HG02884 (cell line): ENCODE results near the gene GARIN3.
"Not testable (repeated sequence)": the region's sequence is repeated elsewhere in the genome, so short reads cannot be mapped to it uniquely, and the experiment has no call there.

Experiments
- ATAC-seq: cut with Tn5 transposase; IDR thresholded peaks from one replicate; pipeline ENCODE4 v1.9.1; 2021; ENCODE audit warnings: mild to moderate bottlenecking, moderate library complexity; ENCODE audit not compliant: unreplicated experiment

GARIN3 gene

DNA sequence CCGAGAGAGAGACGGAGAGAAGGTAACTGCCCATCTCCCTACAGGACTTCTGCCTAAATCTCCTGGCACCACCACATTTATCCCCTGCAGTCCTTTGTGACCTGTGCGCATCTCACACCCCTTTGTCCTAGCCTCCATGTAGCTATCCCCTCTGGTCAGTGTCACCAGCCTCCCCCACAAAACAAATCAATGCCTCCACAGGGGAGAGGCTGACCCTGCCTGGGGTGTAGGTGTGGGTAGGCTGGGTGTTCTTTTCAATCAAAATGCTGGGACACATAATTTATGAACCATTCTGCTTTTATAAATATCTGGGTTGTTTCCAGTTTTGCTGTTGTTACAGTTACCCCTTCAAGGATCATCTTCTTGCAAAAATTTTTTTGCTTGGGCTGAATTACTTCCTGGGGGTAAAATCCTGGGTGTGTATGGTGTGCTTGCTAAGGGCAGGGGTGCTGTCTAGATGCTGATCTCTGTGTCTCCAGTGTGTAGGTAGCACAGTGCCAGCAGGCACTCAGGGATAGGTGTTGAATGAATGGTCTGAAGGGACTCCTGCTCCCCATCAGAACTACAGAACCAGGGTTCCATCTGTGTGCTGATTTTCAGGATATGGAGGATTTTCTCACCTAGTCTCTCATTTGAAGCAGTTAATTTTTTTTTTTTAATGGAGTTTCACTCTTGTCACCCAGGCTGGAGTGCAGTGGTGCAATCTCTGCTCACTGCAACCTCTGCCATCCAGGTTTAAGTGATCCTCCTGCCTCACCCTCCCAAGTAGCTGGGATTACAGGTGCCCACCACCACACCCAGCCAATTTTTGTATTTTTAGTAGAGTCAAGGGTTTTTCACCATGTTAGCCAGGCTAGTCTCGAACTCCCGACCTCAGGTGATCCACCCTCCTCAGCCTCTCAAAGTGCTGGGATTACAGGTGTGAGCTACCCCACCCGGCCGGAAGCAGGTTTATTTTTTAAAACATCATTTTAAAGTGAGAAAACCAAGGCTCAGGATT lies at the start of gene GARIN3:
TSS of gene GARIN3 (minus strand) at position 51 of the 1,000 bp plus-strand sequence. CDS start 96 bp downstream, outside the sequence.
- ATAC-seq, result no peak

DNA sequence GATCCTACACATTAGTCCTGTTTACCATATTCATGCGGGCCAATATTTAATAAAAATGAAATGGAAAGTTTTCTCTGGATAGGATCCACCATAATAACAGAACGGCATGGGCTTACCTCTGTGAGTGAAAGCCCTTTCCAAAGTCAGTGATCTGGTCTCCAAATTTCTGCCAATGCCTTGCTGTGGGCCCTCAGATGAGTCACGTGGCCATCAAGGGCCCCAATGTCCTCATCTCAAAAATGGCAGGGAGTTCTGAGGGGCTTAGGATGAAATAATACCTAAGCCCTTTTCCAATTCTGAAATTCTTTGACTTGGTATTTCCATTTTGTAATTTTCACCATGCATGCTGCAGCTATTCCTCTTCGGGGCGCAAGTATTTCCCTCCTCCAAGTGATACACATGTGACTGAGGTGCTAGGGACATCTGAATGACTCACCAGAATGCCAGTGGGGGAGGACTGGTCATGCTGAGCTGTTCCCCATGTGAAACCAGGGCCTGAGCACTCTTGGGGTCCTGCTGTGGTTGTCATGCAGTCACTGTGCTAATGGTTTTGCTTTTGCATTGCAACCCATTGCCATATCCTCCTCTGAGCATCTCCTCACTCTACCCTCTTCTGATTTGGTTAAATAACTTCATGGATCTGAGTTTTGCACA lies 49.6 kb upstream of the GARIN3 start:
- ATAC-seq, result no peak

DNA sequence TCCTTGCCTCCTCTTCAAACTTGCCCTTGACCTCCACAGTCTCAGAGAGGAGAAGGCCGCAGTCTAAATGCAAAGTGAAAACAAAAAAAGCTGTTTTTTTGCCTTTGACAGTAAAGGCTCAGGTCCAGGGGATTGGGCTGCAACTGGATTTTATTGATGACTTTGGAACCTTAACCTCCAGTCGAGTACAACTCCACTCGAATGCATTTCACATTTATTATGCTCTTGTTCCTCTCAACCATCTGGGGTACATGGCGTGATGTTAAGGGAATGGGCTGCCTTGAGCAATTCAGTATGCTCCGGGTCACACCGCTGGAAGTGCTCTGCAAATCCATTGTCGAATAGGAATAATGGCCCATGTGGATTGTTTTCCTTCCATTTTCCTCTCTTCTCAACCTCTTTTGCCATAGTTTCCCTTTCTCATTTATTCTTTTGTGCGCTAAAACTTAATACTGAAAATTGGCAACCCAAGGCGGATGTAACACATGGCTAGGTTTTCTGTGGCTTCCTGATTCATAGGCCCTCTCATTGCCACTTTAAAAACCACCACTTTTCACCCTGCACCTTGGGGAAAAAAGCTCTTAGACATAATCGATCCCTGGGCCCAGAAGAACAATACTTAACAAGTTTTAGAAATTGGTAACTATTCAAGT lies 48.9 kb upstream of the GARIN3 start:
- no peak for ATAC-seq

DNA sequence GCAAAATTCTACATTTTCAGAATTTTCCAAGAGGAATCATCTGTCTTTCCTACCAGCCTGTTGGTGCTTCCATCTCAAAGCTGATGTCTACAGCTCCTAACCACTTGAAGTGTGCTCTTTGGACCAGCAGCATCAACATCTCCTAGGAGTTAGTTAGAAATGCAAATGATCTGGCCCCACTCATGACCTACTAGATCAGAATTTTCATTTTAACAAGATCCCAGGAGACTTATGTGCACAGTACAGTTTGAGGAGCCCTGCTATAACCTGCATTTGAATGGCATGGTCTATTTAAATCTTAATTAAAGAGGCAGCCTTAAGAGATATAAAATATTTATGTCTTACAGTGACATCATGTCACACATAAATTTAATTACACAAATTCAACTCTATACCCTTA lies 48.4 kb upstream of the GARIN3 start:
- no peak for ATAC-seq

DNA sequence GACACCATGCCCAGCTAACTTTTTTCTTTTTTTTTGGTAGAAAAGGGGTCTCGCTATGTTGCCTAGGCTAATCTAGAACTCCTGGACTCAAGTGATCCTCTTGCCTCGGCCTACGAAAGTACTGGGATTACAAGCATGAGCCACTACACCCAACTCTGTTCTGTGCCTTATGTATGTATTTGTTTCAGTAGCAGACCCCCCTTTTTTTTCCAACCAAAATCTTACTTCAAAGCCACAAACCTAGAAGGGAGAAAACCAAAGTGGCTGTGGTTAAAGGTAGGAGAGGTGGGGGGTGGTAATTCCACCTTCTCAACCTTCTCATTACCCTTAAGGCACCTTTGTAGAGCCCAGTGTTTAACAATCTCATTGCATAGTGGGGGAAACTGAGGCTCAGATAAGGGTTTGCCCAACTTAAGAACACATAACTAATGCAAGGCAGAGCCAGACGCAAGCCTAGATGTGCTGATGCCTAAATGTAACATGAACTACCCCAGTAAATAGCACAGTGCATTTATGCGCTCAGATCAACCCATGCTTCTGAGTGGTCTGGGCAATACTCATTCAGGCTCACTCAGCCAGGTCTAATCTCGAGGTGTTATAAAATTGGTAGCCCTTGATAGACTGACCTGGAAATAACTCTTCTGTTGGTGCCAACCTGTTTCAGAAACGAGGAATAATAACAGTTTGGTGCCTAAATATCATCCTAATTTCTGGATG lies 47.6 kb upstream of the GARIN3 start:
- ATAC-seq, result no peak

DNA sequence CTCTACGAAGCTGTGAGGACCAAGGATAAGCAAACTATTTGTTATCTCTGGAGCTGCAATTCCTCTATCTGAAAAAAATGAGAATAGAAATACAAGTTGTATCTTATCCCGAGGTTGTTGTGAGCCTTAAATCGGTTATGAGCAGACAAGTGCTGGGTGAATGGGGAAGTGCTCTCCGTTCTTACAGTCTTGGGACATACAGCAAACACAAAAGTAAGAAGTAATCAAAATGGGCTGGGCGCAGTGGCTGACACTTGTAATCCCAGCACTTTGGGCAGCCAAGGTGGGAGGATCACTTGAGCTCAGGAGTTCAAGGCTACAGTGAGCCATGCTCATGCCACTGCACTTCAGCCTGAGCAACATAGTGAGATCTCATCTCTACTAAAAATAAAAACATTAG lies 46.2 kb upstream of the GARIN3 start:
- no peak for ATAC-seq

DNA sequence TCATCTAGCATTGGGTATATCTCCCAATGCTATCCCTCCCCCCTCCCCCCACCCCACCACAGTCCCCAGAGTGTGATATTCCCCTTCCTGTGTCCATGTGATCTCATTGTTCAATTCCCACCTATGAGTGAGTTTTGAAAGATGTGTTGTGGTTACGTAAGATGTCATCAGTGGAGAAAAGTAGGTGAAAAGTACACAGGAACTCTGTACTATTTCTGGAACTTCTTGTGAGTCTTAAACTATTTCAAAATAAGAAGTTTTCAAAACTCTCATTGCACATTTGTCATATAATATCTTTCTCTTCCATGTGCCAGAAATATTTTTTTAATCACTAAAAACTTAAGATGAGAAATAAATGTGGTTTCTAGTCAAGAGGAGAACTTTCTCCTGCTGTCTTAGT lies 44.6 kb upstream of the GARIN3 start:
- ATAC-seq, result not testable (repeated sequence)

DNA sequence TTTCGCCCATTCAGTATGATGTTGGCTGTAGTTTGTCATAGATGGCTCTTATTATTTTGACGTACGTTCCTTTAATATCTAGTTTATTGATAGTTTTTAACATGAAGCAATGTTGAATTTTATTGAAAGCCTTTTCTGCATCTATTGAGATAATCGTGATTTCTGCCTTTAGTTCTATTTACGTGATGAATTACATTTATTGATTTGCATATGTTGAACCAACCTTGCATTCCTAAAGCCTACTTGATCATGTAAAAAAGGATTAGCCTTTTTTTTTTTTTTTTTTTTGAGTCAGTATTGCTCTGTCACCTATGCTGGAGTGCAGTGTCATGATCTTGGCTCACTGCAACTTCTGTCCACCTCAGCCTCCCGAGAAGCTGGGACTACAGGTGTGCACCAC lies 39.6 kb upstream of the GARIN3 start:
- no peak for ATAC-seq

DNA sequence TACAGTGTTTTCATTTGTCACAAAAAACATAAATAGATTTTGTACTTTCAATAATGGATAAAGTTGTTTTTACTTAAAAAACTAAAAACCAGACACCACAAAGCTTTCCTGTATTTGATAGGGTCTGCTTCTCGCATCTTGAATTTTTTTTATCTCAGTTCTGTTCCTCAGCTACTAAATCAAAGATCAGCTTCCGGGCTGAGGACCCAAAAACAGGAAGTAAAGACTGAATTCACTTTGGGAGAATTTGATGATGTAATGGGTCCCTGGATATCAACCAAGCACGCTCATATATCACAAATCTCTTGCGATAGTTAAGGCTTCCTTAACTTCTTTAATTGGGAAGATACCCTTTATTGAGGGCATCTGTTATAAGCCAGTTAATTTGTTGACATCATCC lies 38.7 kb upstream of the GARIN3 start:
- ATAC-seq, result no peak

DNA sequence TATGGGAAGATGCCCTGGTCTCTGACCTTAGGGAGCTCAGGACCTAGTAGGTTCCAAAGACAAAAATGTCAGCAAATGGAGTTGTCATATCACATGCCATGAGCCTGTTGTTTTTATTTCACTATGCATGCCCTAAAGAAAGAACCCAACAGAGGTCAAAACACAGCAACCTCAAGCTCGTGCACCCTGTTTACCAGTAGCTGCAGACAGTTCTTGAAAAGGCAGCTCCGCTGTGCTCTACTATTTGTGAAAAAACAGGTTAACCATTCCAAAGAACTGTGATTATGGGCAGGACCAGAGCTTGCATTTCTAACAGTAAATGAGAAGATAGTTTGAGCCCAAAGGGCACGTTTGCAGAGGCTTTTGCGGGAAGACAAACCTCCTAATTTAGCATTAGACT lies 37.4 kb upstream of the GARIN3 start:
- no peak for ATAC-seq

DNA sequence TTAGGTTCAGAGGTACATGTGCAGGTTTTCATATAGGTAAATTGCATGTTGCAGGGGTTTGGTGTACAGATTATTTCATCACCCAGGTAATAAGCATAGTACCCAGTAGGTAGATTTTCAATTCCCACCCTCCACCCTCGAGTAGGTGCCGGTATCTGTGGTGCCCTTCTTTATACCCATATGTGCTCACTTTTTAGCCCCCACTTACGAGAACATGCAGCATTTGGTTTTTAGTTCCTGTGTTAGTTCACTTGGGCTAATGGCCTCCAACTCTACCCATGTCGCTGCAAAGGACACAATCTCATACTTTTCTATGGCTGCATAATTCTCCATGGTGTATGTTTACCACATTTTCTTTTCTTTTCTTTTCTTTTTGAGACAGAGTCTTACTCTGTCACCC lies 35.8 kb upstream of the GARIN3 start:
- no peak for ATAC-seq

DNA sequence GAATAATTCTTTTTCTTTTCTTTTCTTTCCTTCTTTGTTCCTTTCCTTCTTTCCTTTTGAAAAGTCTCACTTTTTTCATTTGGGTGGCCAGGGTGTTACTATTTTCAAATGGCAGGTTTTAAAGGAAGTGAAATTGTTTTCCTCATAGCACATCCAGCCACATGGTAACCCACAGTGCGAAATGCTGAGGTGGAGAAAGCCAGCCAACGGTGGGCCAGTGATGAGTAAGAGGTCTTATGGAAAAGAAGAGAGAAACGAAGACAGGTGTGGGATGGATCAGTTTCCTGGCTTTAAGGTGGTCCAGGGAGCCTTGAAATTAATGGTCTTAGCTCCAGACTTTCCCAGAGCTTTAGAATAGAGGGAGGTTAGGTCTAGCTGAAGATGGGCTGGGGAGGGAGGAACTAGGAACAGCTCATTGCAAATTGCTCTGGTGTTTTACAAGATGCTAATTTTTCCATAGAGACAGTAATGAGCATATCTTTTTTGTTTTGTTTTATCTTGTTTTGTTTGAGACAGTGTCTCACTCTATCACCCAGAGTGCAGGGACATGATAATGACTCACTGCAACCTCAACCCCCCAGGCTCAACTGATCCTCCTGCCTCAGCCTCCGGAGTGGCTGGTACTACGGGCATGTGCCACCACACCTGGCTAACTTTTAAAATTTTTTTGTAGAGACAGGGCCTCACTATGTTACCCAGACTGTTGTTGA lies 32.4 kb upstream of the GARIN3 start:
- no peak for ATAC-seq

DNA sequence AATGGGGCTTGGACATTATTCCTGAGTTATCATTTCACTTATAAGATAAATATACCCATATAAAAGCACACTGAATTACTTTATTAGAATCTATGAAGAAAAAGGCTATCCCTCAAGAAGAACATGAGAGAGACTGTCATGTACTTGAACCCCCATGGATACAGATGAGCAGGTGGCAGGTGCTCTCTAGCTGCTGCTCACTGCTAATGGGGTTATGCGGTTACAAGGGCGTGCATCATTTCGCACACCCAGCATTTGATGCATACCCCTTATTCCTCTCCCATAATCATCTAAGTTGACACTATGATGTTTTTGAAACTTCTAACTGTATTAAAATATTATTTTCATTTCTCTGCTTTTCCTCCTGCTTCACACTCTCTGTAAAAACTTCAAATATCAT lies 31.0 kb upstream of the GARIN3 start:
- no peak for ATAC-seq

DNA sequence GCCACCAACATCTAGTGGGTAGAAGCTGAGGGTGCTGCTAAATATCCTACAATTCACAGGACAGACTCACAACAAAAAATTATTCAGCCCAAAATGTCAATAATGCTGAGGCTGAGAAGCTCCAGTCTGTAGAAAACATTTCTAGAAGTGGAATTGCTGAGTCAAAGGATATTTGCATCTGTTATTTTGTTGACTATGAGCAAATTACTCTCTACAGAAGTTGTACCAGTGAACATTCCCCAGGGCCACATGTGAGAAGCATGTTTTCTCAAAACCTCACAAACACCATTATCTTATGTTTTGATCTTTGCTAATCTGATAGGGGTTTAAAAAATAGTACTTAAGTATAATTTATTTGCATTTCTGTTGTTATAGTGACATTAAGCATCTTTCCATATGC lies 30.0 kb upstream of the GARIN3 start:
- no peak for ATAC-seq

DNA sequence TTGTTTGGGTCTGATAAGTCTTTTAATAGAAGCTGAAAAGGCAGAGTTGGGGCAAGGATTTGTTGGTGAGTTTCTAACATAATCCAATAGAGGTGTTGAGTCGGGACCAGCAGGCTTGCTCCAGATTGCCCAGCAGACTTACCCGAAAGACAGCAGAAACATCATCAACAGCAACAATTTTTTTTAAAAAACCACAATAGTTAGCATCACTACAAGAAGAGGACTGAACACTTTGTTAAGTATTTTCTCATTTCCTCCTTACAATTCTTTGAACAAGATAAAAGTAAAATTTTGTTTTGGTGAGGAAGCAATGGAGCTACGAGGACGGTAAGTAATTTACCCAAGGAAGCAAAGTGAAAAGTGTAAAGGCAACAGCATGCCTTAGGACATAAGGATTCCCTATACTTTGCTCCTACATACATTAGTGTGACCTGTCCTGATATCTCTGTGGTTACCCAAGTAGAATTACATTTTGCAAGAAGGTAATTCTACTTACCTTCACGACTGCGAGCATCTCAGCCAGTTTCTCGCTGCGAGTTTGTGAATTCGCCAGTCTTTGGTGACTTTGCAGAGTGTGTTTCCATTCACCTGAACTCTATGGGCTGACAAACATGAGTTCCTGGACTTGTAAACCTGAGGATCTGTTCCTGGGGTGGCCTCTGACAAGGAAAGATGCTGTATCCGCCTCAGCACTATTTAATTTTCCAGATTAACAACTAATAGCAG lies 27.8 kb upstream of the GARIN3 start:
- no peak for ATAC-seq

DNA sequence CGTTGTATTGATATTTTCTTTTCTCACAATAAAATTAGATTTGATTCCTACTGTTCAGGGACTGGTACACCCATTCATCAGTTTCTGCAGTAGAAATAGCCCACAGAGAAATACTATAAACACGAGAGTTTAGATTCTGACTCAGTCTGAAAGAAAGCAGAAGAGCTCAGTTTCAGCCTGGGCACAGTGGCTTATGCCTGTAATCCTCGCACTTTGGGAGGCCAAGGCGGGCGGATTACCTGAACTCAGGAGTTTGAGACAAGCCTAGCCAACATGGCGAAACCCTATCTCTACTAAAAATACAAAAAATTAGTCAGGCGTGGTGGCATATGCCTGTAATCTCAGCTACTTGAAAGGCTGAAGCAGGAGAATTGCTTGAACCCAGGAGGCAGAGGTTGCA lies 23.2 kb upstream of the GARIN3 start:
- ATAC-seq, result peak; percentile 87

DNA sequence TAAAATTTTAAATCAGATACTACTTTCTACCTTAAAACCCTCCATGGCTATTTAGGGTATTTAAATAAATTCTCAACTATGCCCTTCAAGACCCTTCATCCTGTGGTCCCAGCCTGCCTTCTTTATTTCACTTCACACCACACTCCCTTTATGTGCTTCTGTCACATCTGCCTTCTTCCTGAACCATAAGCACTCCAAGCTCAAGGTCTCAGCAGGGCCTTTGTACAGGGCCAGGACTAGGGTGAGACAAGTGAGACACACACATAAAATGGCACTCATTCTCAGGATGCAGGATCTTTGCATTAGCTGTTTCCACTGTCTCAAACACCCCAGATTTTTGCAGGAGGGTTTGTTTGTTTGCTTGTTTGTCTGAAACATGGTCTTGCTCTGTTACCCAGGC lies 22.2 kb upstream of the GARIN3 start:
- ATAC-seq, result no peak

DNA sequence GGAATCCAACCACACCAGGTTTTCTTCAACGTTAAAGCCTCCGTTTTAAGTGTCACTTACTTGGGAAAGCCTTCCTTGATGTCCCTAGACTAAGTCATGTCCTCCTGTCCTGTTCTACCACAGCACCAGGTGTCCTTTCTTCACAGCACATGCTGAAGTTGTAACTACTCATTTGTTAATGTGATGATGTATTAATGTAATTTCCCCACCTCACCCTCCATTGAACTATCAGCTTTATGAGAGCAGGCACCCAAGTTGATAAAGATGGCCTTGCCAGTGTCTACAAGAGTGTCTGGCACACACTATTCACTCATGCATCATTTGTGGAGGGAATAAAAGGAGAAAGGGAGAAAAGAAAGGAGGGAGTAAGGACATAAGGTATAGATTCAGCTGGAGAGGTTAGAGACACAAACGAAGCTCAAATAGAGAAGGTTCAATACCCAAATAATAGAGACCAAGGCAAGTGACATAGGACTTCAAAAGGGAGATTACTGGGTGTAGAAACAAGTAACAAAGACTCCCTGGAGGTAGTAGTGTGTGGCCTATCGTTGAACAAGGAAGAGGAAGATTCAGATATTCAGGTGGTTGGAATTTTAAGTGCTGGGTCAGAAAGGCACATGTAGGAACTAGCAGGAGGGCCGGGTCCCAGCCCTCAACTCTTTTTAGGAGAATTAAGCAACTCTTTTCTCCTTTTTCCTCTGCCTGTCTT lies 21.1 kb upstream of the GARIN3 start:
- no peak for ATAC-seq
